Neural crest cell (in vitro differentiated cells): ENCODE measurements around the gene GPR173. TPM values are rescaled to one million over a fixed set of nuclear protein-coding genes. Genes with fewer than 3 reads are reported as not detected.

Experiments
- DNase-seq: peaks from one replicate; pipeline ENCODE4 v3.0.0; 2021; ENCODE audit warnings: low read depth, mixed read lengths, low spot score
- H3K27ac Mint-ChIP-seq: one replicate; pipeline ENCODE4 v1.8.0; 2021; ENCODE audit warnings: mild to moderate bottlenecking, mixed read lengths; ENCODE audit not compliant: unreplicated experiment
- H3K27me3 Mint-ChIP-seq: 2 replicates; pipeline ENCODE4 v1.8.0; 2021; ENCODE audit warnings: low read depth, mild to moderate bottlenecking, mixed read lengths
- H3K36me3 Mint-ChIP-seq: 2 replicates; pipeline ENCODE4 v1.8.0; 2021; ENCODE audit warnings: low read depth, mild to moderate bottlenecking, mixed read lengths
- H3K4me1 Mint-ChIP-seq: 2 replicates; pipeline ENCODE4 v1.8.0; 2021; ENCODE audit warnings: mixed read lengths
- H3K4me3 Mint-ChIP-seq: one replicate; pipeline ENCODE4 v1.8.0; 2021; ENCODE audit warnings: mild to moderate bottlenecking, mixed read lengths
- H3K9me3 Mint-ChIP-seq: 2 replicates; pipeline ENCODE4 v1.8.0; 2021; ENCODE audit warnings: mixed read lengths
- total RNA-seq: library from RNA; stranded (reverse); gene quantifications from 2 replicates; pipeline ENCODE4 v1.2.1, GENCODE V29; 2021
- TF ChIP-seq, protein P1 (sequence below): fragments of 200-600 bp; sonication (generic); conservative IDR thresholded peaks from 2 replicates; pipeline ENCODE4 v1.5.0; 2021; ENCODE audit warnings: antibody characterized with exemption, mild to moderate bottlenecking

Gene GPR173
- total RNA-seq, 1 donor from 2014 or later, result 13.0 TPM

GRCh38 chrX:53004811-53005210 lies 43.8 kb upstream of the GPR173 start:
- Mint-ChIP-seq H3K9me3 (peaks cover 2% of the 10 kb centered on the region), H3K4me1 (peaks cover 8% of the 10 kb centered on the region), H3K4me3 (no peak overlapping the region), H3K27ac (no peak overlapping the region), H3K36me3 (no peaks in the 10 kb centered on the region), H3K27me3 (no peaks in the 10 kb centered on the region)
- TF ChIP-seq, protein P1, sequence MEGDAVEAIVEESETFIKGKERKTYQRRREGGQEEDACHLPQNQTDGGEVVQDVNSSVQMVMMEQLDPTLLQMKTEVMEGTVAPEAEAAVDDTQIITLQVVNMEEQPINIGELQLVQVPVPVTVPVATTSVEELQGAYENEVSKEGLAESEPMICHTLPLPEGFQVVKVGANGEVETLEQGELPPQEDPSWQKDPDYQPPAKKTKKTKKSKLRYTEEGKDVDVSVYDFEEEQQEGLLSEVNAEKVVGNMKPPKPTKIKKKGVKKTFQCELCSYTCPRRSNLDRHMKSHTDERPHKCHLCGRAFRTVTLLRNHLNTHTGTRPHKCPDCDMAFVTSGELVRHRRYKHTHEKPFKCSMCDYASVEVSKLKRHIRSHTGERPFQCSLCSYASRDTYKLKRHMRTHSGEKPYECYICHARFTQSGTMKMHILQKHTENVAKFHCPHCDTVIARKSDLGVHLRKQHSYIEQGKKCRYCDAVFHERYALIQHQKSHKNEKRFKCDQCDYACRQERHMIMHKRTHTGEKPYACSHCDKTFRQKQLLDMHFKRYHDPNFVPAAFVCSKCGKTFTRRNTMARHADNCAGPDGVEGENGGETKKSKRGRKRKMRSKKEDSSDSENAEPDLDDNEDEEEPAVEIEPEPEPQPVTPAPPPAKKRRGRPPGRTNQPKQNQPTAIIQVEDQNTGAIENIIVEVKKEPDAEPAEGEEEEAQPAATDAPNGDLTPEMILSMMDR, result no peak
- DNase-seq, result no peak

DNA sequence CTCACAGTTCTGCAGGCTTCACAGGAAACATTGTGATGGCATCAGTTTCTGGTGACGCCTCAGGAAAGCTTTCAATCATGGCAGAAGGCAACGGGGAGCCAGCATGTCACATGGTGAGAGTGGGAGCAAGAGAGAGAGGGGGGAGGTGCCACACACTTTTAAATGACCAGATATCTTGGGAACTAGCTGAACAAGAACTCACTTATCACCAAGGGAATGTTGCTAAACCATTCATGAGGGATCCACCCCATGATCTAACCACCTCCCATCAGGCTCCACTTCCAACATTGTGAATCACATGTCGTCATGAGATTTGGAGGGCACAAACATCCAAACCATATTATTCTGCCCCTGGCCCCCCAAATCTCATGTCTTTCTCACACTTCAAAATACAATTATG lies 43.3 kb upstream of the GPR173 start:
- Mint-ChIP-seq H3K9me3 (peaks cover 2% of the 10 kb centered on the region), H3K27ac (no peak overlapping the region), H3K4me1 (peaks cover 8% of the 10 kb centered on the region), H3K27me3 (no peaks in the 10 kb centered on the region), H3K4me3 (no peak overlapping the region), H3K36me3 (no peaks in the 10 kb centered on the region)
- no peak for DNase-seq
- TF ChIP-seq, protein P1, result no peak

DNA sequence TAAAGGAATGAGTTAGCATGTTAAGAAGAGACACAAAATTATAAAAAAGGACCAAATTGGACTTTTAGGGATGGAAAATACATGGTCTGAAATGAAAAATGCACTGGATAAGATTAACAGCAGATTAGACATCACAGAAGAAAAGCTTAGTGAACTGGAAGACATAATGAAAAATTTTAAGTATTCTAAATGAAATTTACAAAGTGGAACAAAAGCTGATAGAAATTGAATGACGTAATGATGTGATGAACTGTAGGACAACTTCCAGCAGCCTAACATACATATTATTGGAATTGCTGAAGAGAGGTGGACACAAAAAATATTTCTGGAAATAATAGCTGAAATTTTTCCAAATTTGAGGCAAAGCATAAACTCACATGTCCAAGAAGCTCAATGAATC lies 39.6 kb upstream of the GPR173 start:
- TF ChIP-seq, protein P1, result no peak
- no peaks in the 10 kb centered on the region for H3K4me1 Mint-ChIP-seq
- no peaks in the 10 kb centered on the region for H3K27me3 Mint-ChIP-seq
- H3K36me3 Mint-ChIP-seq, result no peaks in the 10 kb centered on the region
- peaks cover 2% of the 10 kb centered on the region for H3K9me3 Mint-ChIP-seq
- no peak overlapping the region for H3K4me3 Mint-ChIP-seq
- no peak for DNase-seq
- no peak overlapping the region for H3K27ac Mint-ChIP-seq

DNA sequence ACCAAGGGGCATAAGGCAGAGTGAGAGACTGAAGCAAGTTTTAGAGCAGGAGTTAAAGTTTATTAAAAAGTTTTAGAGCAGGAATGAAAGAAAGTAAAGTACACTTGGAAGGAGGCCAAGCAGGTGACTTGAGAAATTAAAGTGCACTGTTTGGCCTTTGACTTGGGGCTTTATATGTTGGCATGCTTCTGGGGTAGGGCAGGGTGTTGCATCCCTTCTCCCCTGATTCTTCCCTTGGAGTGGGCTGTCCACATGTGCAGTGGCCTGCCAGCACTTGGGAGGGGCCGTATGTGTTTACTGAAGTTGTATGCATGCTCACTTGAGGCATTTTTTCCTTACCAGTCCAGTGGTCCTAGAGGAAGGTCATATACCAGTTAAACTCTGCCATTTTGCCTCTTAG lies 35.3 kb upstream of the GPR173 start:
- H3K9me3 Mint-ChIP-seq, result peaks cover 2% of the 10 kb centered on the region

GRCh38 chrX:53018627-53019026 lies 30.0 kb upstream of the GPR173 start:
- H3K27me3 Mint-ChIP-seq, result peaks cover 21% of the 10 kb centered on the region
- H3K36me3 Mint-ChIP-seq, result no peaks in the 10 kb centered on the region
- no peak overlapping the region for H3K27ac Mint-ChIP-seq
- H3K9me3 Mint-ChIP-seq, result peaks cover 2% of the 10 kb centered on the region
- H3K4me3 Mint-ChIP-seq, result no peak overlapping the region
- TF ChIP-seq, protein P1, result no peak
- peaks cover 8% of the 10 kb centered on the region for H3K4me1 Mint-ChIP-seq
- DNase-seq, result no peak

More for the DNA sequence above, 35.3 kb upstream of the GPR173 start:
- TF ChIP-seq, protein P1, result no peak
- no peaks in the 10 kb centered on the region for H3K36me3 Mint-ChIP-seq
- DNase-seq, result no peak
- no peak overlapping the region for H3K4me3 Mint-ChIP-seq
- H3K4me1 Mint-ChIP-seq, result no peaks in the 10 kb centered on the region
- H3K27me3 Mint-ChIP-seq, result peaks cover 3% of the 10 kb centered on the region
- no peak overlapping the region for H3K27ac Mint-ChIP-seq

- H3K36me3 Mint-ChIP-seq, result peaks cover 4% of the 10 kb centered on the region
- DNase-seq, result no peak
- TF ChIP-seq, protein P1, result no peak
- no peak overlapping the region for H3K27ac Mint-ChIP-seq
- H3K27me3 Mint-ChIP-seq, result peaks cover 17% of the 10 kb centered on the region
- H3K4me3 Mint-ChIP-seq, result no peak overlapping the region
- H3K9me3 Mint-ChIP-seq, result peaks cover 6% of the 10 kb centered on the region
- peaks cover 8% of the 10 kb centered on the region for H3K4me1 Mint-ChIP-seq
These were observed 26.2 kb upstream of the GPR173 start for GRCh38 chrX:53022381-53022780.
